ENCODE data around the gene TPCN2. TPM values are rescaled to one million over a fixed set of nuclear protein-coding genes. Genes with fewer than 3 reads are reported as not detected.

The TPCN2 gene
- polyA plus RNA-seq, 3 donors: 29.3 to 52.8 (median 31.5) TPM

GRCh38 chr11:69105461-69106030, 56.8 kb downstream of the TPCN2 start:
- no peak overlapping the region for H3K4me3 Mint-ChIP-seq
- peaks cover 7 to 15% (median 14%) of the 10 kb centered on the region in 3 donors for H3K27me3 Mint-ChIP-seq (ENCODE audit: low read depth in 3 of 3)

DNA sequence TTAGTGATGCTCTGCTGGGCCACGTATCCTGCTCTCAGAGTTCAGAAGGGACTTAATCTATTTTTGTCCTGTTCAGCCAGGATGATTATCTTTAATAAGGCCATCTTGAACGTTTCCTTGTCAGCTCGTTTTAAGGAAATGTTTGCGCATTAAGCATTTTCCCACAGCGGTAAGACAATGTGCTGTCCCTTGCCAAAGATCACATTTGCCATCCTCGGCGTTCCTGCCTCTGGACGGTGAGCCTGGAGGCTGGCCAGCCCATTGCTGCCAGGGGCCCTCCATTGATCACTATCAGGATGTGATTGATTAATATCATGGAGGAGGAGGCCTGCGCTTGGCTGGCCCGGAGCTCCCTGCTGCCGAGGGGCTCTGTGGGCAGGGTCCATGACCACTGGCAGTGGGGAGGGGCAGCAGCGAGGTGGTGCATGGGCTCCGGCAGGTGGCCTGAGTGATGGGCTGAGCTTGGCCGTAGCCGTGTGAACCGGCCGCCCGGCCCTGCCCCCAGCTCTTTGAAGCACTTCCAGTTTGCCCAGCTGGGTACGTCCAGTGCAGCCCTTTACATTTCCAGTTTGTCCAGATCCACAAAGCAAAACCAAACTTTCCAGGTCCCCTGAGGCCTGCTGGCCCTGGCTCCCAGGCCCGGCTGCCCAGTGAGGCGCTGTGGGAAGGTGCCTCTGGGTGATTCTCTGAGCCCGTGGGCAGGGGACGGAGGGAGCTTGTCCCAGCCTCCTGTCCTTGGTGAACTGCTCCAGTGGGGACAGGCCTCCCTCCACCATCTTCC, 57.5 kb downstream of the TPCN2 start:
- H3K79me2 ChIP-seq (ENCODE audit: insufficient read depth, low read length): no peaks in the 10 kb centered on the region
- peaks cover 7 to 14% (median 13%) of the 10 kb centered on the region in 3 donors for H3K27me3 Mint-ChIP-seq (ENCODE audit: low read depth in 3 of 3)
- peaks cover 0 to 10% of the 10 kb centered on the region in 2 donors for H3K9me3 ChIP-seq (replicated peaks in 1 of 2; ENCODE audit: control insufficient read depth in 1 of 2, insufficient read depth in 1 of 2, low read length in 2 of 2)
- H3K27ac Mint-ChIP-seq: no peak overlapping the region
- no peak overlapping the region for H3K9ac ChIP-seq (ENCODE audit: insufficient read depth, low read length, poor library complexity, severe bottlenecking)
- no peaks in the 10 kb centered on the region for H3K36me3 ChIP-seq (replicated peaks in 1 of 2; ENCODE audit: control insufficient read depth in 1 of 2, insufficient read depth in 2 of 2, low read length in 2 of 2)
- no peaks in the 10 kb centered on the region for H4K20me1 ChIP-seq (ENCODE audit: insufficient read depth, low read length)
- H3K4me3 ChIP-seq (replicated peaks in 1 of 3; ENCODE audit: low read depth in 2 of 3, low read length in 3 of 3): no peak overlapping the region
- no peak for DNase-seq
- H3K4me2 ChIP-seq (replicated peaks; ENCODE audit: extremely low read depth, low read length, poor library complexity, severe bottlenecking): no peak overlapping the region
- no peak overlapping the region for H2AFZ ChIP-seq (ENCODE audit: insufficient read depth, low read depth, low read length, poor library complexity, severe bottlenecking)
- no peaks in the 10 kb centered on the region for H3K27me3 ChIP-seq (ENCODE audit: control insufficient read depth in 2 of 2, insufficient read depth in 2 of 2, low read length in 2 of 2)
- H3K9me3 Mint-ChIP-seq: peaks cover 2 to 12% (median 7%) of the 10 kb centered on the region in 7 donors
- intact Hi-C loops (cut with micrococcal nuclease): no loop called here
- no peaks in the 10 kb centered on the region for H3K4me1 ChIP-seq (ENCODE audit: control insufficient read depth in 1 of 2, insufficient read depth in 2 of 2, low read length in 2 of 2)
- no peaks in the 10 kb centered on the region for H3K4me1 Mint-ChIP-seq
- H3K27ac ChIP-seq (ENCODE audit: low read depth in 1 of 2, low read length in 2 of 2): no peak overlapping the region
- 95% methylated on average over 20 of the region's 23 CpGs for WGBS (ENCODE audit: insufficient coverage)
- TF ChIP-seq, protein P1, sequence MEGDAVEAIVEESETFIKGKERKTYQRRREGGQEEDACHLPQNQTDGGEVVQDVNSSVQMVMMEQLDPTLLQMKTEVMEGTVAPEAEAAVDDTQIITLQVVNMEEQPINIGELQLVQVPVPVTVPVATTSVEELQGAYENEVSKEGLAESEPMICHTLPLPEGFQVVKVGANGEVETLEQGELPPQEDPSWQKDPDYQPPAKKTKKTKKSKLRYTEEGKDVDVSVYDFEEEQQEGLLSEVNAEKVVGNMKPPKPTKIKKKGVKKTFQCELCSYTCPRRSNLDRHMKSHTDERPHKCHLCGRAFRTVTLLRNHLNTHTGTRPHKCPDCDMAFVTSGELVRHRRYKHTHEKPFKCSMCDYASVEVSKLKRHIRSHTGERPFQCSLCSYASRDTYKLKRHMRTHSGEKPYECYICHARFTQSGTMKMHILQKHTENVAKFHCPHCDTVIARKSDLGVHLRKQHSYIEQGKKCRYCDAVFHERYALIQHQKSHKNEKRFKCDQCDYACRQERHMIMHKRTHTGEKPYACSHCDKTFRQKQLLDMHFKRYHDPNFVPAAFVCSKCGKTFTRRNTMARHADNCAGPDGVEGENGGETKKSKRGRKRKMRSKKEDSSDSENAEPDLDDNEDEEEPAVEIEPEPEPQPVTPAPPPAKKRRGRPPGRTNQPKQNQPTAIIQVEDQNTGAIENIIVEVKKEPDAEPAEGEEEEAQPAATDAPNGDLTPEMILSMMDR (IDR thresholded peaks at IDR 0.05): no peak
- H3K36me3 Mint-ChIP-seq: no peaks in the 10 kb centered on the region
- H3K4me3 Mint-ChIP-seq: no peak overlapping the region

More at GRCh38 chr11:69105461-69106030, 56.8 kb downstream of the TPCN2 start:
- H3K36me3 Mint-ChIP-seq: no peaks in the 10 kb centered on the region
- 93% methylated on average over 11 of the region's 18 CpGs for WGBS (ENCODE audit: insufficient coverage)
- peaks cover 3% of the 10 kb centered on the region for H4K20me1 ChIP-seq (ENCODE audit: insufficient read depth, low read length)
- no peak overlapping the region for H3K27ac Mint-ChIP-seq
- no peaks in the 10 kb centered on the region for H3K79me2 ChIP-seq (ENCODE audit: insufficient read depth, low read length)
- no peaks in the 10 kb centered on the region for H3K4me1 Mint-ChIP-seq
- no peak for DNase-seq
- TF ChIP-seq, protein P1 (IDR thresholded peaks at IDR 0.05): no peak
- no peak overlapping the region for H2AFZ ChIP-seq (ENCODE audit: insufficient read depth, low read depth, low read length, poor library complexity, severe bottlenecking)
- H3K9me3 ChIP-seq (replicated peaks in 1 of 2; ENCODE audit: control insufficient read depth in 1 of 2, insufficient read depth in 1 of 2, low read length in 2 of 2): peaks cover 0 to 10% of the 10 kb centered on the region in 2 donors
- H3K9me3 Mint-ChIP-seq: peaks cover 2 to 12% (median 7%) of the 10 kb centered on the region in 7 donors
- H3K36me3 ChIP-seq (replicated peaks in 1 of 2; ENCODE audit: control insufficient read depth in 1 of 2, insufficient read depth in 2 of 2, low read length in 2 of 2): no peaks in the 10 kb centered on the region
- H3K9ac ChIP-seq (ENCODE audit: insufficient read depth, low read length, poor library complexity, severe bottlenecking): no peak overlapping the region
- intact Hi-C loops (cut with micrococcal nuclease): no loop called here
- no peak overlapping the region for H3K4me2 ChIP-seq (replicated peaks; ENCODE audit: extremely low read depth, low read length, poor library complexity, severe bottlenecking)
- H3K4me3 ChIP-seq (replicated peaks in 1 of 3; ENCODE audit: low read depth in 2 of 3, low read length in 3 of 3): no peak overlapping the region
- no peaks in the 10 kb centered on the region for H3K27me3 ChIP-seq (ENCODE audit: control insufficient read depth in 2 of 2, insufficient read depth in 2 of 2, low read length in 2 of 2)
- H3K27ac ChIP-seq (ENCODE audit: low read depth in 1 of 2, low read length in 2 of 2): no peak overlapping the region
- no peaks in the 10 kb centered on the region for H3K4me1 ChIP-seq (ENCODE audit: control insufficient read depth in 1 of 2, insufficient read depth in 2 of 2, low read length in 2 of 2)
